Trophoblast cell (in vitro differentiated cells and primary cell): ENCODE measurements around the gene CNNM4.

ENCODE experiments used
- DNase-seq, 2 donors: peaks; one replicate each; pipeline ENCODE4 v3.0.0-alpha.2; 2016
- H2AFZ ChIP-seq: 2 replicates; pipeline ENCODE4 v1.6.1; 2013; ENCODE audit warnings: low read length, moderate library complexity, mild to moderate bottlenecking; ENCODE audit not compliant: insufficient read depth, poor library complexity
- H2AK5ac ChIP-seq: 2 replicates; pipeline ENCODE4 v1.6.1; 2013; ENCODE audit warnings: mild to moderate bottlenecking, low read length
- H2BK120ac ChIP-seq: 2 replicates; pipeline ENCODE4 v1.6.1; 2013; ENCODE audit warnings: low read length, mild to moderate bottlenecking, moderate library complexity; ENCODE audit not compliant: insufficient read depth, poor library complexity
- H2BK12ac ChIP-seq: 2 replicates; pipeline ENCODE4 v1.6.1; 2013; ENCODE audit warnings: mild to moderate bottlenecking, low read length, moderate library complexity
- H2BK5ac ChIP-seq: 2 replicates; pipeline ENCODE4 v1.6.1; 2013; ENCODE audit warnings: low read length, low read depth, moderate library complexity, mild to moderate bottlenecking; ENCODE audit not compliant: poor library complexity
- H3K14ac ChIP-seq: 2 replicates; pipeline ENCODE4 v1.6.1; 2013; ENCODE audit warnings: mild to moderate bottlenecking, low read length
- H3K18ac ChIP-seq: 2 replicates; pipeline ENCODE4 v1.6.1; 2013; ENCODE audit warnings: mild to moderate bottlenecking, low read length
- H3K23ac ChIP-seq: 2 replicates; pipeline ENCODE4 v1.6.1; 2013; ENCODE audit warnings: low read length
- H3K27ac ChIP-seq: 2 replicates; pipeline ENCODE4 v1.5.1; 2013; ENCODE audit warnings: low read depth, mild to moderate bottlenecking, inconsistent platforms, low read length, moderate library complexity
- H3K27me3 ChIP-seq: 2 replicates; pipeline ENCODE4 v1.6.1; 2013; ENCODE audit warnings: inconsistent platforms, mild to moderate bottlenecking, low read length, moderate library complexity; ENCODE audit not compliant: insufficient read depth
- H3K36me3 ChIP-seq, 2 experiments: 1 replicate in 1 of 2; 2 replicates in 1 of 2; pipeline ENCODE4 v1.6.1; 2013; ENCODE audit warnings: low read length in 2 of 2, mild to moderate bottlenecking in 2 of 2, moderate library complexity in 1 of 2; ENCODE audit not compliant: insufficient read depth in 2 of 2, control insufficient read depth in 1 of 2
- H3K4ac ChIP-seq: 2 replicates; pipeline ENCODE4 v1.6.1; 2013; ENCODE audit warnings: low read depth, mild to moderate bottlenecking, low read length, moderate library complexity
- H3K4me1 ChIP-seq, 2 experiments: 1 replicate in 1 of 2; 2 replicates in 1 of 2; pipeline ENCODE4 v1.6.1; 2013; ENCODE audit warnings: low read length in 2 of 2, mild to moderate bottlenecking in 2 of 2, moderate library complexity in 1 of 2; ENCODE audit not compliant: insufficient read depth in 2 of 2, control insufficient read depth in 1 of 2
- H3K4me2 ChIP-seq: 2 replicates; pipeline ENCODE4 v1.6.1; 2013; ENCODE audit warnings: inconsistent platforms, mild to moderate bottlenecking, low read length, moderate library complexity
- H3K4me3 ChIP-seq: 2 replicates; pipeline ENCODE4 v1.5.1; 2013; ENCODE audit warnings: mild to moderate bottlenecking, low read depth, low read length, inconsistent platforms
- H3K79me1 ChIP-seq: one replicate; pipeline ENCODE4 v1.6.1; 2013; ENCODE audit warnings: low read length
- H3K79me2 ChIP-seq: 2 replicates; pipeline ENCODE4 v1.6.1; 2013; ENCODE audit warnings: low read length, mild to moderate bottlenecking; ENCODE audit not compliant: control insufficient read depth, insufficient read depth, poor library complexity
- H3K9ac ChIP-seq: 2 replicates; pipeline ENCODE4 v1.6.1; 2013; ENCODE audit warnings: mild to moderate bottlenecking, low read length
- H3K9me3 ChIP-seq: 2 replicates; pipeline ENCODE4 v1.6.1; 2013; ENCODE audit warnings: low read depth, mild to moderate bottlenecking, control low read depth, inconsistent platforms, low read length; ENCODE audit not compliant: insufficient read depth
- H4K12ac ChIP-seq: 2 replicates; pipeline ENCODE4 v1.6.1; 2013; ENCODE audit warnings: low read depth, mild to moderate bottlenecking, low read length, moderate library complexity
- H4K8ac ChIP-seq: 2 replicates; pipeline ENCODE4 v1.6.1; 2013; ENCODE audit warnings: low read depth, mild to moderate bottlenecking, low read length, moderate library complexity
- H4K91ac ChIP-seq: one replicate; pipeline ENCODE4 v1.6.1; 2013; ENCODE audit warnings: low read depth, mild to moderate bottlenecking, low read length, moderate library complexity
- WGBS: extraction: QIAGEN DNeasy Blood & Tissue Kit; methylation state at CpG from one replicate; pipeline ENCODE4 v1.1.7; 2013; ENCODE audit warnings: missing lambda C conversion rate; ENCODE audit not compliant: insufficient read length, insufficient coverage; ENCODE audit errors: extremely low coverage; 5-methylcytosine and 5-hydroxymethylcytosine counted together

CNNM4 gene

GRCh38 chr2:96816836-96817702 lies 56.4 kb downstream of the CNNM4 start:
- Histone ChIP-seq H3K9me3 (no peaks in the 10 kb centered on the region), H2BK12ac (no peak overlapping the region), H3K23ac (peak overlapping the region; percentile 29), H2BK120ac (no peak overlapping the region), H4K12ac (no peak overlapping the region), H3K9ac (peak overlapping the region; percentile 45), H4K8ac (no peak overlapping the region), H3K36me3 (peaks cover 2 to 6% of the 10 kb centered on the region in 2 experiments), H2AFZ (peak overlapping the region; percentile 92), H3K4me3 (peak overlapping the region; percentile 91), H3K14ac (peak overlapping the region; percentile 5), H3K79me2 (peaks cover 2% of the 10 kb centered on the region), H2AK5ac (no peak overlapping the region), H3K18ac (peak overlapping the region; percentile 33), H4K91ac (no peak overlapping the region), H2BK5ac (no peak overlapping the region), H3K4me2 (peak overlapping the region; percentile 92), H3K79me1 (peaks cover 2% of the 10 kb centered on the region), H3K4ac (peak overlapping the region; percentile 14), H3K27me3 (no peaks in the 10 kb centered on the region), H3K27ac (peak overlapping the region; percentile 29), H3K4me1 (peaks cover 14 to 19% of the 10 kb centered on the region in 2 experiments)
- no CpG with 5 or more reads among the region's 89 CpGs for WGBS
- DNase-seq, result no peak

DNA sequence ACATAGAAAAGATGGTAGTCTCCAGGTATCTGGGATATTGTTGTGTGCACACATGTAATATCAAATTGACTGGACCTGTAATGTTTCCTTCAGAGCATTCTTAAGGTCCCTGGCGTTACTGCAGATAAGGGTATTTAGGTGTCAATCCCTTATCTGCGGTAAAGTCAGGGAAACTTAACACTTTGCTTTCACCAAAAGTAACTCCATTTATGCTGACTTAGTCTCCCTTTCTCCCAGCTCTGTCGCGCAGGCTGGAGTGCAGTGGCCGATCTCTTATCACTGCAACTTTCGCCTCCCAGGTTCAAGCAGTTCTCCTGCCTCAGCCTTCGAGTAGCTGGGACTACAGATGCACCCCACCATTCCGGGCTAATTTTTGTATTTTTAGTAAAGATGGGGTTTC lies 57.2 kb downstream of the CNNM4 start:
- Histone ChIP-seq H2BK5ac (no peak overlapping the region), H2AFZ (no peak overlapping the region), H3K79me2 (peaks cover 2% of the 10 kb centered on the region), H3K23ac (no peak overlapping the region), H2BK120ac (no peak overlapping the region), H3K27ac (no peak overlapping the region), H3K4me3 (no peak overlapping the region), H3K9ac (no peak overlapping the region), H2BK12ac (no peak overlapping the region), H3K4me2 (peak overlapping the region; percentile 92), H2AK5ac (no peak overlapping the region), H4K91ac (no peak overlapping the region), H3K14ac (no peak overlapping the region), H3K36me3 (peaks cover 3 to 7% of the 10 kb centered on the region in 2 experiments), H3K79me1 (peaks cover 2% of the 10 kb centered on the region), H4K12ac (no peak overlapping the region), H3K27me3 (no peaks in the 10 kb centered on the region), H4K8ac (no peak overlapping the region), H3K4me1 (peaks cover 14 to 19% of the 10 kb centered on the region in 2 experiments), H3K18ac (no peak overlapping the region), H3K9me3 (no peaks in the 10 kb centered on the region), H3K4ac (no peak overlapping the region)
- DNase-seq, result no peak
- WGBS, result no CpG with 5 or more reads among the region's 8 CpGs

- Histone ChIP-seq H2BK5ac (no peak overlapping the region), H3K18ac (no peak overlapping the region), H4K91ac (no peak overlapping the region), H3K36me3 (peaks cover 8 to 14% of the 10 kb centered on the region in 2 experiments), H3K27me3 (no peaks in the 10 kb centered on the region), H3K4me3 (no peak overlapping the region), H3K9me3 (no peaks in the 10 kb centered on the region), H3K79me1 (peaks cover 2% of the 10 kb centered on the region), H2BK12ac (no peak overlapping the region), H3K9ac (no peak overlapping the region), H3K4ac (no peak overlapping the region), H2AK5ac (no peak overlapping the region), H2AFZ (no peak overlapping the region), H4K8ac (no peak overlapping the region), H3K4me2 (peak overlapping the region; percentile 1), H3K14ac (no peak overlapping the region), H3K27ac (no peak overlapping the region), H3K23ac (no peak overlapping the region), H3K4me1 (peaks cover 14 to 19% of the 10 kb centered on the region in 2 experiments), H2BK120ac (no peak overlapping the region), H4K12ac (no peak overlapping the region), H3K79me2 (peaks cover 2% of the 10 kb centered on the region)
- no CpG with 5 or more reads among the region's 10 CpGs for WGBS
- peak; percentile 86 to 90 for DNase-seq
These were observed 58.6 kb downstream of the CNNM4 start for GRCh38 chr2:96819128-96819875.

GRCh38 chr2:96819876-96820511 lies 59.3 kb downstream of the CNNM4 start:
- Histone ChIP-seq H3K4me3 (no peak overlapping the region), H3K18ac (no peak overlapping the region), H4K8ac (no peak overlapping the region), H3K4me2 (peak overlapping the region; percentile 1), H3K14ac (no peak overlapping the region), H4K91ac (no peak overlapping the region), H3K4ac (no peak overlapping the region), H2BK120ac (no peak overlapping the region), H3K23ac (no peak overlapping the region), H4K12ac (no peak overlapping the region), H3K9me3 (peaks cover 4% of the 10 kb centered on the region), H2AFZ (no peak overlapping the region), H2AK5ac (no peak overlapping the region), H3K27ac (no peak overlapping the region), H2BK5ac (no peak overlapping the region), H3K36me3 (peaks cover 9 to 16% of the 10 kb centered on the region in 2 experiments), H3K4me1 (peaks cover 14 to 19% of the 10 kb centered on the region in 2 experiments), H2BK12ac (no peak overlapping the region), H3K9ac (no peak overlapping the region), H3K27me3 (no peaks in the 10 kb centered on the region), H3K79me2 (peaks cover 2% of the 10 kb centered on the region), H3K79me1 (peaks cover 2% of the 10 kb centered on the region)
- DNase-seq, result no peak
- WGBS, result no CpG with 5 or more reads among the region's 12 CpGs
